ENCODE results near the gene LIME1.
"Not testable (repeated sequence)": the region's sequence is repeated elsewhere in the genome, so short reads cannot be mapped to it uniquely, and the experiment has no call there.

LIME1 gene

DNA sequence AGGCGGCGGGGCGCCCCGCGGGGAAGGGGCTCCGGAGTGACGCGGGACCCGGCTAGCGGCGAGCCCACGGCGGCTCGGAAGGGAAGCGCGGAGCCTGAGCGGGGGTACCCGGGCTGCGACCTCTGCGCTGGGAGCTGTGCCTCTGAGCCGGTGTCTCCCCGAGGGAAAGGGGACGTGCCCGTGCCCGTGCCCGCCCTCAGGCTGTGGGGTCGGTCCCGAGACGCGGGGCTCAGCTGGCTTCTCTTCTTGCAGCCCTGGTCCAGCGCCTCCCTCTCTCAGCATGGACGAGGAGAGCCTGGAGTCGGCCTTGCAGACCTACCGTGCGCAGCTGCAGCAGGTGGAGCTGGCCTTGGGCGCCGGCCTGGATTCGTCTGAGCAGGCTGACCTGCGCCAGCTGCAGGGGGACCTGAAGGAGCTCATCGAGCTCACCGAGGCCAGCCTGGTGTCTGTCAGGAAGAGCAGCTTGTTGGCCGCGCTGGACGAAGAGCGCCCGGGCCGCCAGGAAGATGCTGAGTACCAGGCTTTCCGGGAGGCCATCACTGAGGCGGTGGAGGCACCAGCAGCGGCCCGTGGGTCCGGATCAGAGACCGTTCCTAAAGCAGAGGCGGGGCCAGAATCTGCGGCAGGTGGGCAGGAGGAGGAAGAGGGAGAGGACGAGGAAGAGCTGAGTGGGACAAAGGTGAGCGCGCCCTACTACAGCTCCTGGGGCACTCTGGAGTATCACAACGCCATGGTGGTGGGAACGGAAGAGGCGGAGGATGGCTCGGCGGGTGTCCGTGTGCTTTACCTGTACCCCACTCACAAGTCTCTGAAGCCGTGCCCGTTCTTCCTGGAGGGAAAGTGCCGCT lies 27.9 kb upstream of the LIME1 start:
- DNase-seq (ENCODE audit: low read depth), result no peak

DNA sequence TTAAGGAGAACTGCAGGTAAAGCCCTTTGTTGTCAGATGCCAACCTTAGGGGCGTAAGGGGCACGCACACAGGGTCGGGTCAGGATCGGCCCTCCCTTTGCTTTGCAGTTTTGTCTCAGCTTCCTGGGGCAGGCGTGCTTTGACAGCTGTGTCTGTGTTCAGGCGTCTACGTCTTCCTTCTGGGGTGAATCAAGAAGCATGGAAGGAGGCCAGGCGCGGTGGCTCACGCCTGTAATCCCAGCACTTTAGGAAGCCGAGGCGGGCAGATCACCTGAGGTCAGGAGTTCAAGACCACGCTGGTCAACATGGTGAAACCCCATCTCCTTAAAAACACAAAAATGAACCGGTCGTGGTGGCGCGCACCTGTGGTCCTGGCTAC lies 27.3 kb upstream of the LIME1 start:
- DNase-seq (ENCODE audit: low read depth), result no peak

DNA sequence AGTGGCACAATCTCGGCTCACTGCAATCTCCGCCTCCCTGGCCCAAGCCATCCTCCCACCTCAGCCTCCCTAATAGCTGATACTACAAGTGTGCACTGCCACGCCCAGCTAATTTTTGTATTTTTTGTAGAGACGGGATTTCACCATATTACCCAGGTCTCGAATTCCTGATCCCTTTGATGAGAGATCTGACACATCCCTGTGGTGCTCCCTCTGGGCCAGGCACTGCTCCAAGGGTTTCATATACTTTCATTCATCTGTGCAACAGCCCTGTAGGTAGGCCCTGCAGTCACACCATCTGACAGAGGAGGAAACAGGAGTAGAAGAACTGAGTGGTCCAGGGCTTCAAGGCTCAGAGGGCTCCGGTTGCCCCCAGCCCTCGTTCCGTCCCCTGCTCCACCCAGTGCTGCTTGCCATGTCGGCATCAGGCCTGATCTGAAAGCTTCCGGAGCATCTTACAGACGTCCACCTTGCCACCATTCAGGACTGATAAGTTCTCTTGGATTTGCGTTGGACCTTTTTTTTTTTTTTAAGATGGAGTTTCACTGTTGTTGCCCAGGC lies 25.3 kb upstream of the LIME1 start:
- DNase-seq (ENCODE audit: low read depth), result no peak

DNA sequence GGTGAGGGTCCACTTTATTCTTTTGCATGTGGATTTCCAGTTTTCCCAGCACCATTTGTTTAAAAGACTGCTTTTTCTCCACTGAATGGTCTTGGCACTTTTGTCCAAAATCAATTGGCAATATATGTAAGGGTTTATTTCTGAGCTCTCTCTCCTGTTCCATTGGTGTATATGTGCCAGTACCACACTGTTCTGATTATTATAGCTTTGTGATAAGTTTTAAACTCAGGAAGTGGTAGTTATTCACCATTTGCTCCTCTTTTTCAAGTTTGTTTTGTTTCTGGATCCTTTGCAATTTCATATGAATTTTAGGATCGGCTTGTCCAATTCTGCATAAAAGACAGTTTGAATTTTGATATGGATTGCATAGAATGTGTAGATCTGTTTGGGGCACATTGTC lies 24.3 kb upstream of the LIME1 start:
- DNase-seq (ENCODE audit: low read depth), result no peak

DNA sequence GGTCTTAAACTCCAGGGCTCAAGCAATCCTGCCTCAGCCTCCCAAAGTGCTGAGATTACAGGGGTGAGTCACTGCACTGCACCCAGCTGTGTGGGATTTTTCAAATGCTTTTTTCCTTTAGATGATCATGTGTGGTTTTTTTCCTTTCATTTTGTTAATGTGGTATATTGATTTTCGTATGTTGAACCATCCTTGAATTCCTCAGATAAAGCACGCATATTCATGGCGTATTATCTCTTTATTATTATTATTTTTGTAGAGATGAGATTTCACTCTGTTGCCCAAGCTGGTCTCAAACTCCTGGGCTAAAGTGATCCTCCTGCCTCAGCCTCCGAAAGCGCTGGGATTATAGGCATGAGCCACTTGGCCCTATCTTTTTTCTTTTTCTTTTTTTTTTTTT lies 21.6 kb upstream of the LIME1 start:
- no peak for DNase-seq (ENCODE audit: low read depth)

DNA sequence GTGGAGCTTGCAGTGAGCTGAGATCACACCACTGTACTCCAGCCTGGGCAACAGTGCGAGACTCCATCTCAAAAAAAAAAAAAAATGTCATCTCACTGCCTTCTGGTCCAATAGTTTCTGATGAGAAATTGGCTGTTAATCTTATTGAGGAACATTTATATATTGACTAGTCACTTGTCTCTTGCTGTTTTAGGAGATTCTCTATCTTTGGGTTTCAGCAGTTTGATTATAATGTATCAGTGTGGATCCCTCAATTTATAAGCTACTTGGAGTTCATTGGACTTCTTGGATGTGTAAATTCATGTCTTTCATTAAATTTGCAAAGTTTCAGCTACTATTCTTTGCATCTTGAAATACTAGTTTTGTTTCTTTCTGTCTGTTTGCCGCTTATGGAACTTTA lies 17.5 kb upstream of the LIME1 start:
- DNase-seq (ENCODE audit: low read depth), result no peak

DNA sequence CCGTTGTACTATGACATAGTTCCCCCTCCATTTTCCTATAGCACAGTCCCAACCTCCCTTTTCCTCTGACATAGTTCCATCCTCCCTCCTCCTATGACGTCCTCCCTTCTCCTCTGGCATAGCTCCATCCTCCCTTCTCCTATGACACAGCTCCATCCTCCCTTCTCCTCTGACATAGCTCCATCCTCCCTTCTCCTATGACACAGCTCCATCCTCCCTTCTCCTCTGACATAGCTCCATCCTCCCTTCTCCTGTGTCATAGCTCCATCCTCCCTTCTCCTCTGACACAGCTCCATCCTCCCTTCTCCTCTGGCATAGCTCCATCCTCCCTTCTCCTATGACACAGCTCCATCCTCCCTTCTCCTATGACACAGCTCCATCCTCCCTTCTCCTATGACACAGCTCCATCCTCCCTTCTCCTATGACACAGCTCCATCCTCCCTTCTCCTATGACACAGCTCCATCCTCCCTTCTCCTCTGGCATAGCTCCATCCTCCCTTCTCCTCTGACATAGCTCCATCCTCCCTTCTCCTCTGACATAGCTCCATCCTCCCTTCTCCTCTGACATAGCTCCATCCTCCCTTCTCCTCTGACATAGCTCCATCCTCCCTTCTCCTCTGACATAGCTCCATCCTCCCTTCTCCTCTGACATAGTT lies 13.4 kb upstream of the LIME1 start:
- not testable (repeated sequence) for DNase-seq (ENCODE audit: low read depth)

DNA sequence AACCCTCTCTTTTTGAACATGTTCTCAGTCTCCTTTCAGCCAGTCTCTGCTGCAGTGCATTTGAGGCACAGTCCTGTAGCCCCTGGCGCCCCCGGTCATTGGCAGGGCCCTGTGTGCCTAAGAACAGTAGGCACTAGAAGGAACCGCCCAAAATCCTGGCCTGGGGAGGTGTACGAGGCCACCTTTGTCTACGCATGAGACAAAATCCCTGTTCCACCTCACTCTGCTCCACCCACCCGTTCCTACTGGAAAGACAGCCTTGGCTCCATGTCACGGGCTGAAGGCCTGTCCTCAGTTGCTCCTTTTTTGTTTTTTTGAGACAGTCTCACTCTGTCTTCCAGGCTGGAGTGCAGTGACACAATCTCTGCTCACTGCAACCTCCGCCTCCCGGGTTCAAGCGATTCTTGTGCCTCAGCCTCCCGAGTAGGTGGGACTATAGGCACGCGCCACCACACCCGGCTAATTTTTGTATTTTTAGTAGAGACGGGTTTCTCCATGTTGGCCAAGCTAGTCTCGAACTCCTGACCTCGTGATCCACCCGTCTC lies 6.2 kb upstream of the LIME1 start:
- DNase-seq (ENCODE audit: low read depth), result not testable (repeated sequence)

DNA sequence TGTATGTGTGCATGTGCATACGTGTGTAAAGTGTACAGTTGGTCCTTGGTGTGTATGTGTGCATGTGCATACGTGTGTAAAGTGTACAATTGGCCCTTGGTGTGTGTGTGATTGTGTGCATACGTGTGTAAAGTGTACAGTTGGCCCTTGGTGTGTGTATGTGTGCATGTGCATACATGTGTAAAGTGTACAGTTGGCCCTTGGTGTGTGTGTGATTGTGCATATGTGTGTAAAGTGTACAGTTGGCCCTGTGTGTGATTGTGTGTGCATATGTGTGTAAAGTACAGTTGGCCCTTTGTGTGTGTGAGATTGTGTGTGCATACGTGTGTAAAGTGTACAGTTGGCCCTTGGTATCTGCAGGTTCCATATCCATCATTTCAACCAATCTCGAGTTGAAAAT lies 5.1 kb upstream of the LIME1 start:
- DNase-seq (ENCODE audit: low read depth), result no peak

DNA sequence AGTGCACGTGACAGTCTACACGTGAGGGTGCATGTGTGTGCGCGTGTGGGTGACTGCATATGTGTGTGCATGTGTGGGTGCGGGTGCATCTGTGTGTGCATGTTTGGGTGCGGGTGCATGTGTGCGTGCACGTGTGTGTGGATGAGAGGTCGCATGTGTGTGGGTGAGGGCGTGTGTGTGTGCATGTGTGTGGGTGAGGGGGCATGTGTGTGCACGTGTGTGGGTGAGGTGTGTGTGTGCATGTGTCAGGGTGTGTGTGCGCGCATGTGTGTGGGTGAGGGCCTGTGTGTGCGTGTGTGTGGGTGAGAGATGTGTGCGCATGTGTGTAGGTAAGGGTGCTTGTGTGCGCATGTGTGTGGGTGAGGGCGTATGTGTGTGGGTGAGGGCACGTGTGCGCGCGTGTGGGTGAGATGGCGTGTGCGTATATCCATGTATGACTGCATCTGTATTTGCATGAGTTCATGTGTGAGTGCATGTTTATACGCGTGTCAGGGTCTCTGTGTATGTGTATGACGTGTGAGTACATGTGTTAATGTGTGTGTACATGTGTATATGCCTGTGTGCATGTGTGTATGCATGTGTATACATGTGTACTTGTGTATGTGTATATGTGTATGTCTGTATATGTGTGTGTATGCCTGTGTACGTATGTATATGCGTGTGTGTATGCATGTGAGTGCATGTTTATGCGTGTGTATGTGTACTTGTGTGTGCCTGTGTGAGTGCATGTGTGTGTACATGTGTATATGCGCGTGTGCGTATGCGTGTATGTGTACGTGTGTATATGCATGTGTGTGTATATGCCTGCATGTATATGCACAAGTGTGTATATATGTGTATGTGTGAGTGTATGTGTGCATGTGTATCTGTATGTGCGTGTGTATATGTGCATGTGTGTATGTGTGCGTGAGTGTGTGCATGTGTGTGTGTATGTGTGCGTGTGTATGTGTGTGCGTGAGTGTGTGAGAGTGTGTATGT lies 4.1 kb upstream of the LIME1 start:
- no peak for DNase-seq (ENCODE audit: low read depth)

DNA sequence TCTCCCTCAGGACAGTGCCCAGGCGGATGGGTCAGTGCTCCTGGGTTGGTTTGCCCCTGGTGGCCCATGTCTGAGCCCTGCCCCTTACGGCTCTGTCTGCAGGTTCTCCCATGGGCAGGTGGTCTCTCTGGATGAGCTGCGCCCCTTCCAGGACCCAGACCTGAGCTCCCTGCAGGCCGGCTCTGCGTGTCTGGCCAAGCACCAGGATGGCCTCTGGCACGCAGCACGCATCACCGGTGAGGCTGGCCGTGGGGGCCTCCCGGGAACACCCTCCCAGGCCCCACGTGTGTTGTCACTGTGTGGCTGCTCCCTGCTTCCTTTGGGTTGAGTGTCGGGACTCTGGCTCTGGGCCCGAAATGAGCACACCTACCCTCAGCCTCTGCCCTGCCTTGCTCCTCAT lies 3.3 kb upstream of the LIME1 start:
- DNase-seq (ENCODE audit: low read depth), result no peak

DNA sequence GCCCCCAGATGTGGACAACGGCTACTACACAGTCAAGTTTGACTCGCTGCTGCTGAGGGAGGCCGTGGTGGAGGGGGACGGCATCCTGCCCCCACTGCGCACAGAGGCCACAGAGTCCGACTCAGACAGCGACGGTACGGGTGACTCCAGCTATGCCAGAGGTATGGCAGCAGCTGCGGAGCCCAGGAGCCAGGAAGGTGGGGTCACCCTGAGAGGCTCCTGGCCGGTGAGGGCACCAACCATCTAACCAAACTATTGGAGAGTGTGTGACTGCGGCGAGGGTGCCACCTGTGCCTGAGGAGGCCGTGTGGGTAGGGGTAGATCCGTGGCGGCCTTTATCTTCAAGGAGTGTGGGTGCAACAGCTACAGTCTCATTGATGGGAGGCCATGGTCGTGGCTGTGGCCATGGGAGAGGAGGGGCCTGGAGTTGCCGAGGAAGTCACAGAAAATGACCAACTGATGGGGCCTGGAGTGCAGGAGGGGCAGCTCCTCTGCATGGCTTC lies 2.8 kb upstream of the LIME1 start:
- no peak for DNase-seq (ENCODE audit: low read depth)

DNA sequence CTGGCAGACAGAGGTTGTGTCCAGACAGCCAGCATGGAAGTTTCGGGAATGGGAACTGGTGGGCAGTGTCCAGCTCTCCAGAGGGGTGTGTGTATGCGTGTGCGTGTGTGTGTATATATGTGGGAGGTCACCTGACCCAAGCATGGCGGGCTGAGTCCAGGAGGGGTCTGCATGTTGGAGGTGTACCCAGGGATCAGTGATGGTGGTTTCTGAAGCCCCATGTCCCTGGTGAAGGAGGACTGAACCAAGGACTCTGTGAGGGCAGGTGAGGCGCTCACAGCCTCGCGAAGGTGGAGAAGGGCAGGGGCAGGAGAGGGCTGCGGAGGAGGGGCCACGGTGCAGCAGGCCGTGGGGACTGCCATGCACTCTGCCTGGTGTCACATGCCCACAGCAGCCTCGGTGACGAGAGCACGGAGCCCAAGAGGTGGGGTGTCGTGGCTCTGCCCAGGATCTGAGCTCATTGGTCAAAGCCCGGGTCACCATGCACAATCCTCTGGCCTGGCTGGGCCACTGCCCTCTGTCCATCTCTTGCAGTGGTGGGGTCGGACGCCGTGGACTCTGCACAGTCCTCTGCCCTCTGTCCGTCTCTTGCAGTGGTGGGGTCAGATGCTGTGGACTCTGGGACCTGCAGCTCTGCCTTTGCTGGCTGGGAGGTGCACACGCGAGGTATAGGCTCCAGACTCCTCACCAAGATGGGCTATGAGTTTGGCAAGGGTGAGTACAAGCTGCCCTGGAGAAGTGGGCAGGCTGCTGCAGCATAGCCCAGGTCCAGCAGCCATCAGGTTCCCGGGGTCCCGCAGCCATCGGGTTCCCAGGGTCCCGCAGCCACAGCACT lies 2.1 kb upstream of the LIME1 start:
- no peak for DNase-seq (ENCODE audit: low read depth)

DNA sequence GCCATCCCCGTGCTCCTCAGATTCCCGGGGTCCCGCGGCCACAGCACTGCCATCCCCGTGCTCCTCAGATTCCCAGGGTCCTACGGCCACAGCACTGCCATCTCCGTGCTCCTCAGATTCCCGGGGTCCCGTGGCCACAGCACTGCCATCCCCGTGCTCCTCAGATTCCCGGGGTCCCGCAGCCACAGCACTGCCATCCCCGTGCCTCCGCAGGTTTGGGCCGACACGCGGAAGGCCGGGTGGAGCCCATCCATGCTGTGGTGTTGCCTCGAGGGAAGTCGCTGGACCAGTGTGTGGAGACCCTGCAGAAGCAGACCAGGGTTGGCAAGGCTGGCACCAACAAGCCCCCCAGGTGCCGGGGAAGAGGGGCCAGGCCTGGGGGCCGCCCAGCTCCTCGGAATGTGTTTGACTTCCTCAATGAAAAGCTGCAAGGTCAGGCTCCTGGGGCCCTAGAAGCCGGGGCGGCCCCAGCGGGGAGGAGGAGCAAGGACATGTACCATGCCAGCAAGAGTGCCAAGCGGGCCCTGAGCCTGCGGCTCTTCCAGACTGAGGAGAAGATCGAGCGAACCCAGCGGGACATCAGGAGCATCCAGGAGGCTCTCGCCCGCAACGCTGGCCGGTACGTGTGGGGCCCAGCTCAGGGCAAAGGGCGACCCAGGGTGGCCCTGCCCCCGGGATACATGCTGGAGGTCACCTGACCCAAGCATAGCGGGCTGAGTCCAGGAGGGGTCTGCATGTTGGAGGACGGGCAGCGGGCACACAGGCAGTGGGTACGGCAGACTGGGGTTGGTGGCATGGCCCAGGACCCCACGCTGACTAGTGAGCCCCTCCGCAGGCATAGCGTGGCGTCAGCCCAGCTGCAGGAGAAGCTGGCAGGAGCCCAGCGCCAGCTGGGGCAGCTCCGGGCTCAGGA lies 1.3 kb upstream of the LIME1 start:
- no peak for DNase-seq (ENCODE audit: low read depth)

DNA sequence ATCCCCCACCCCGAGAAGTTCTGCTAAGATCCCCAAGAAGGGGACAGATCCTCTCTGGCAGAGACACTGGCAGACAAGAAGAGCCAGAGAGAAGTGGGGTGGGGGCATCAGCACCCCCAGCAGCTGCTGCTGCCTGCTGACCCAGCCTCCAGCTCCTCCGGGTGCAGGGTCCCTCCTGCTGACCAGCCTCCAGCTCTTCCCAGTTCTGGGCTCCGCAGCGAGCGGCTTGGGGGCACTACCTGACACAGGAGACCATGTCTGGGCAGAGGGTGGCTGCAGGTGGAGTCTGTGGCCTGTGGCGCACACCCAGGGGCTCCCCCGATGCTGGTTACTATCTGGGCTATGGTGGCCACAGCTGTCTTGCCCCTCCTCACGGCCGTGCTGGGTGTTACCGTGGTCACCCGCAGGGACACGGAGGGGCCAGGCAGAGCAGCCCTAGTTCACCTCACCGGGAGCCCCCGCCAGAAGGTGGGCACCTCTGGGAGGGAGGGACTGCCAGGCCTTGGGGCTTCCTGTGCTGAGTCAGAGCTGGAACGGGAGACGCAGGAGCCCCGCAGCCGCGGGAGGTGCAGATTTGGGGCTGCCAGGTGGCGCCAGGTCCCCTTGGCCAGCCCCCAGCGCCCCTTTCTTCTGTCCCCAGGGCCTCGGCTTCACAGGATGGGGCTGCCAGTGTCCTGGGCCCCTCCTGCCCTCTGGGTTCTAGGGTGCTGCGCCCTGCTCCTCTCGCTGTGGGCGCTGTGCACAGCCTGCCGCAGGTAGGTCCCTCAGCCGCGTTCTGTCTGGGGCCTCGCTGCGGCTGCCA lies 630 bp downstream of the LIME1 start:
- DNase-seq (ENCODE audit: low read depth), result no peak

DNA sequence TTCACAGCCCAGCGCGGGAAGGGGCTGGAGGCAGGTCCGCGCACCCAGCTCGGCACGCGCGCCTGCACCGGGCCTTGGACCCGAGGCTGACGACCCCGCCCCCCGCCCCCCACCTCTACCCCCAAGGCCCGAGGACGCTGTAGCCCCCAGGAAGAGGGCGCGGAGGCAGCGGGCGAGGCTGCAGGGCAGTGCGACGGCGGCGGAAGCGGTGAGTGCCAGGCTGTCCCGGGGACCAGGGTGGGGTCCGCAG lies 1.2 kb downstream of the LIME1 start:
- DNase-seq (ENCODE audit: low read depth), result no peak

DNA sequence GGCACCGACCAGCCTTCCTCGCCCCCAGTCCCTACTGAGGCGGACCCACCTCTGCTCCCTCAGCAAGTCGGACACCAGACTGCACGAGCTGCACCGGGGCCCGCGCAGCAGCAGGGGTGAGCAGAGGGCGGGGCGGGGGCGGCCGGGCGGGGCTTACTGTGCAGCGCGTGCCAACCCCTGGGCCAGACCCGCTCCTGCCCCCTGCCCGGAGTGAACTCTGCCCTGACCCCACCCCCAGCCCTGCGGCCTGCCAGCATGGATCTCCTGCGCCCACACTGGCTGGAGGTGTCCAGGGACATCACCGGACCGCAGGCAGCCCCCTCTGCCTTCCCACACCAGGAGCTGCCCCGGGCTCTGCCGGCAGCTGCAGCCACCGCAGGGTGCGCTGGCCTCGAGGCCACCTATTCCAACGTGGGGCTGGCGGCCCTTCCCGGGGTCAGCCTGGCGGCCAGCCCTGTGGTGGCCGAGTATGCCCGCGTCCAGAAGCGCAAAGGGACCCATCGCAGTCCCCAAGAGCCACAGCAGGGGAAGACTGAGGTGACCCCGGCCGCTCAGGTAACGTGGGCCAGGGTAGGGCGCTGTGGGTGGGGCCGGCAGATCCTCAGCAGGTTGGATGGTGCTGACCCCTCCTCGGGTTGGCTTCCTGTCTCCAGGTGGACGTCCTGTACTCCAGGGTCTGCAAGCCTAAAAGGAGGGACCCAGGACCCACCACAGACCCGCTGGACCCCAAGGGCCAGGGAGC lies 1.7 kb downstream of the LIME1 start:
- no peak for DNase-seq (ENCODE audit: low read depth)

DNA sequence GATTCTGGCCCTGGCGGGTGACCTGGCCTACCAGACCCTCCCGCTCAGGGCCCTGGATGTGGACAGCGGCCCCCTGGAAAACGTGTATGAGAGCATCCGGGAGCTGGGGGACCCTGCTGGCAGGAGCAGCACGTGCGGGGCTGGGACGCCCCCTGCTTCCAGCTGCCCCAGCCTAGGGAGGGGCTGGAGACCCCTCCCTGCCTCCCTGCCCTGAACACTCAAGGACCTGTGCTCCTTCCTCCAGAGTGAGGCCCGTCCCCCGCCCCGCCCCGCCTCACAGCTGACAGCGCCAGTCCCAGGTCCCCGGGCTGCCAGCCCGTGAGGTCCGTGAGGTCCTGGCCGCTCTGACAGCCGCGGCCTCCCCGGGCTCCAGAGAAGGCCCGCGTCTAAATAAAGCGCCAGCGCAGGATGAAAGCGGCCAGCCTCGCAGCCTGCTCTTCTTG lies 2.2 kb downstream of the LIME1 start:
- no peak for DNase-seq (ENCODE audit: low read depth)
